CD4-positive, alpha-beta T cell treated with Interleukin-4 for 1 hour (primary cell): ENCODE measurements around the gene MAP4.
"Not testable (repeated sequence)": the region's sequence is repeated elsewhere in the genome, so short reads cannot be mapped to it uniquely, and the experiment has no call there.

Experiments used
- DNase-seq, 2 donors: peaks; one replicate each; pipeline ENCODE4 v3.0.0-alpha.2; 2020 to 2022

Gene MAP4

GRCh38 chr3:47895241-47895640 lies 121.0 kb downstream of the MAP4 start:
- no peak for DNase-seq

GRCh38 chr3:47892286-47893040 lies 123.8 kb downstream of the MAP4 start:
- DNase-seq = no peak

GRCh38 chr3:47891613-47892005 lies 124.6 kb downstream of the MAP4 start:
- no peak for DNase-seq

GRCh38 chr3:47890828-47891612 lies 125.2 kb downstream of the MAP4 start:
- DNase-seq = no peak

GRCh38 chr3:47890126-47890827 lies 125.9 kb downstream of the MAP4 start:
- DNase-seq = no peak

- DNase-seq = no peak
Observed at GRCh38 chr3:47888986-47889757, 127.0 kb downstream of the MAP4 start.

- not testable (repeated sequence) for DNase-seq
Observed at GRCh38 chr3:47887991-47888390, 128.2 kb downstream of the MAP4 start.

- DNase-seq = no peak
Observed at GRCh38 chr3:47885168-47885567, 131.0 kb downstream of the MAP4 start.

GRCh38 chr3:47884603-47885002 lies 131.6 kb downstream of the MAP4 start:
- DNase-seq = no peak

- no peak for DNase-seq
Observed at GRCh38 chr3:47882338-47882737, 133.9 kb downstream of the MAP4 start.

GRCh38 chr3:47877719-47878118 lies 138.5 kb downstream of the MAP4 start:
- no peak for DNase-seq

GRCh38 chr3:47877290-47877689 lies 138.9 kb downstream of the MAP4 start:
- no peak for DNase-seq

GRCh38 chr3:47874913-47875312 lies 141.3 kb downstream of the MAP4 start:
- no peak for DNase-seq

- DNase-seq = no peak
Observed at GRCh38 chr3:47874438-47874837, 141.8 kb downstream of the MAP4 start.

- no peak for DNase-seq
Observed at GRCh38 chr3:47872916-47873315, 143.3 kb downstream of the MAP4 start.

GRCh38 chr3:47871389-47871788 lies 144.8 kb downstream of the MAP4 start:
- no peak for DNase-seq

GRCh38 chr3:47870702-47871260 lies 145.4 kb downstream of the MAP4 start:
- DNase-seq = no peak

- DNase-seq = no peak
Observed at GRCh38 chr3:47870156-47870555, 146.1 kb downstream of the MAP4 start.

GRCh38 chr3:47868306-47868705 lies 147.9 kb downstream of the MAP4 start:
- no peak for DNase-seq

- no peak for DNase-seq
Observed at GRCh38 chr3:47867451-47868044, 148.7 kb downstream of the MAP4 start.

- DNase-seq = no peak
Observed at GRCh38 chr3:47865192-47865591, 151.0 kb downstream of the MAP4 start.
